Neural progenitor cell (in vitro differentiated cells): ENCODE data around the gene P2RY13.

ENCODE experiments used
- EZH2 ChIP-seq: fragments of 200-600 bp; sonication (generic); IDR thresholded peaks from 2 replicates; pipeline ENCODE4 v1.6.1; 2017; ENCODE audit warnings: antibody characterized with exemption, mild to moderate bottlenecking, moderate library complexity
- EZH2phosphoT487 ChIP-seq: fragments of 200-600 bp; sonication (generic); IDR thresholded peaks from 2 replicates; pipeline ENCODE4 v1.6.1; 2017; ENCODE audit warnings: antibody characterized with exemption
- TF ChIP-seq, protein P1 (sequence below): fragments of 200-600 bp; sonication (generic); IDR thresholded peaks from 2 replicates; pipeline ENCODE4 v1.5.1; 2017; ENCODE audit warnings: antibody characterized with exemption, mild to moderate bottlenecking

DNA sequence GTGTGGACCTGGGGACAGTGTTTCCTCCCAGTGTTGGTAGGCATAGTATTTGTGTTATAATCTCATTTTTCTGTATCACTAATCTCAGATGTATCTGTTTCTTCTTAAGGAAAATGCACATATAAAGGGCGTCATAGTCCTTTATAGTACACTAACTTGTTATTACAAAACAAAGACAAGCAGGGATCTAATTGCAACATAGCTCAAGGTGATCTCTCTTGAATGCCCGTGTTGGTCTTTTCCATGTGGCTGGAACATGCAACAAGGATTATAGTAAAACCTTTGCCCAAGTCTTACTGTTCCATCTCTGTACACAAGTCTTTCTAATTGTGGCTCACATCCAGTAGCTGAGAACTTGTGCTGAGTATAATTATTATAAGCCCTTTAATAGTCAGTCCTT, 9.2 kb downstream of the P2RY13 start:
- TF ChIP-seq, protein P1, sequence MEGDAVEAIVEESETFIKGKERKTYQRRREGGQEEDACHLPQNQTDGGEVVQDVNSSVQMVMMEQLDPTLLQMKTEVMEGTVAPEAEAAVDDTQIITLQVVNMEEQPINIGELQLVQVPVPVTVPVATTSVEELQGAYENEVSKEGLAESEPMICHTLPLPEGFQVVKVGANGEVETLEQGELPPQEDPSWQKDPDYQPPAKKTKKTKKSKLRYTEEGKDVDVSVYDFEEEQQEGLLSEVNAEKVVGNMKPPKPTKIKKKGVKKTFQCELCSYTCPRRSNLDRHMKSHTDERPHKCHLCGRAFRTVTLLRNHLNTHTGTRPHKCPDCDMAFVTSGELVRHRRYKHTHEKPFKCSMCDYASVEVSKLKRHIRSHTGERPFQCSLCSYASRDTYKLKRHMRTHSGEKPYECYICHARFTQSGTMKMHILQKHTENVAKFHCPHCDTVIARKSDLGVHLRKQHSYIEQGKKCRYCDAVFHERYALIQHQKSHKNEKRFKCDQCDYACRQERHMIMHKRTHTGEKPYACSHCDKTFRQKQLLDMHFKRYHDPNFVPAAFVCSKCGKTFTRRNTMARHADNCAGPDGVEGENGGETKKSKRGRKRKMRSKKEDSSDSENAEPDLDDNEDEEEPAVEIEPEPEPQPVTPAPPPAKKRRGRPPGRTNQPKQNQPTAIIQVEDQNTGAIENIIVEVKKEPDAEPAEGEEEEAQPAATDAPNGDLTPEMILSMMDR, result no peak
- no peak for TF ChIP-seq EZH2
- TF ChIP-seq EZH2phosphoT487, result no peak
